Nephron (organoid): ENCODE measurements around the gene KLHL2.

Experiments
- H3K27ac Mint-ChIP-seq, 3 experiments: 2 replicates each; pipeline ENCODE4 v1.8.0; 2020; ENCODE audit warnings: mixed read lengths in 3 of 3, mild to moderate bottlenecking in 2 of 3, moderate library complexity in 1 of 3
- H3K27me3 Mint-ChIP-seq: 2 replicates; pipeline ENCODE4 v1.8.0; 2021; ENCODE audit warnings: low read depth, mild to moderate bottlenecking, moderate library complexity, mixed read lengths
- H3K36me3 Mint-ChIP-seq: 2 replicates; pipeline ENCODE4 v1.8.0; 2020; ENCODE audit warnings: low read depth, mixed read lengths
- H3K4me1 Mint-ChIP-seq: 2 replicates; pipeline ENCODE4 v1.8.0; 2020; ENCODE audit warnings: mixed read lengths
- H3K4me3 Mint-ChIP-seq, 3 experiments: 2 replicates each; pipeline ENCODE4 v1.8.0; 2020; ENCODE audit warnings: mild to moderate bottlenecking in 3 of 3, mixed read lengths in 3 of 3, moderate library complexity in 2 of 3
- H3K9me3 Mint-ChIP-seq: 2 replicates; pipeline ENCODE4 v1.8.0; 2020; ENCODE audit warnings: mixed read lengths
- TF ChIP-seq, protein P1 (sequence below), 3 experiments: fragments of 200-600 bp; sonication (generic); IDR thresholded peaks; one replicate each; pipeline ENCODE4 v1.5.0; 2021; ENCODE audit warnings: antibody characterized with exemption in 3 of 3; ENCODE audit not compliant: unreplicated experiment in 3 of 3

The KLHL2 gene

DNA sequence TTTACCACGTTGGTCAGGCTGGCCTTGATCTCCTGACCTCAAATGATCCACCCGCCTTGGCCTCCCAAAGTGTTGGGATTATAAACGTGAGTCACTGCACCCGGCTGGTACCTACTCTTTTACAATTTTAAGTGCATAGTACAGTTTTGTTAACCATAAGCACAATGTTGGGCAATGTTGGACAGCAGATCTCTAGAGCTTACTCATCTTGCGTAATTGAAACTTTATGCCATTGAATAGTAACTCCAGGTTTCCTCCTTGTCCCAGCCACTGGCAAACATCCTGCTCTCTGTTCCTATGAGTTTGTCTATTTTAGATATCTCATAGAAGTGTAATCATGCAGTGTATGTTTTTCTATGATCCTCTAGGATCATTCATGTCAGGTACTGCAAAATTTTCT lies 162.2 kb downstream of the KLHL2 start:
- H3K9me3 Mint-ChIP-seq = no peaks in the 10 kb centered on the region
- no peaks in the 10 kb centered on the region for H3K36me3 Mint-ChIP-seq
- no peaks in the 10 kb centered on the region for H3K4me1 Mint-ChIP-seq
- no peaks in the 10 kb centered on the region for H3K27me3 Mint-ChIP-seq
- no peak overlapping the region for H3K4me3 Mint-ChIP-seq
- TF ChIP-seq, protein P1, sequence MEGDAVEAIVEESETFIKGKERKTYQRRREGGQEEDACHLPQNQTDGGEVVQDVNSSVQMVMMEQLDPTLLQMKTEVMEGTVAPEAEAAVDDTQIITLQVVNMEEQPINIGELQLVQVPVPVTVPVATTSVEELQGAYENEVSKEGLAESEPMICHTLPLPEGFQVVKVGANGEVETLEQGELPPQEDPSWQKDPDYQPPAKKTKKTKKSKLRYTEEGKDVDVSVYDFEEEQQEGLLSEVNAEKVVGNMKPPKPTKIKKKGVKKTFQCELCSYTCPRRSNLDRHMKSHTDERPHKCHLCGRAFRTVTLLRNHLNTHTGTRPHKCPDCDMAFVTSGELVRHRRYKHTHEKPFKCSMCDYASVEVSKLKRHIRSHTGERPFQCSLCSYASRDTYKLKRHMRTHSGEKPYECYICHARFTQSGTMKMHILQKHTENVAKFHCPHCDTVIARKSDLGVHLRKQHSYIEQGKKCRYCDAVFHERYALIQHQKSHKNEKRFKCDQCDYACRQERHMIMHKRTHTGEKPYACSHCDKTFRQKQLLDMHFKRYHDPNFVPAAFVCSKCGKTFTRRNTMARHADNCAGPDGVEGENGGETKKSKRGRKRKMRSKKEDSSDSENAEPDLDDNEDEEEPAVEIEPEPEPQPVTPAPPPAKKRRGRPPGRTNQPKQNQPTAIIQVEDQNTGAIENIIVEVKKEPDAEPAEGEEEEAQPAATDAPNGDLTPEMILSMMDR (IDR thresholded peaks at IDR 0.05; ENCODE audit: unreplicated experiment in 3 of 3) = no peak
- H3K27ac Mint-ChIP-seq = no peak overlapping the region

- no peak overlapping the region for H3K4me3 Mint-ChIP-seq
- no peaks in the 10 kb centered on the region for H3K9me3 Mint-ChIP-seq
- H3K36me3 Mint-ChIP-seq = no peaks in the 10 kb centered on the region
- H3K4me1 Mint-ChIP-seq = no peaks in the 10 kb centered on the region
- H3K27ac Mint-ChIP-seq = no peak overlapping the region
- TF ChIP-seq, protein P1 (IDR thresholded peaks at IDR 0.05; ENCODE audit: unreplicated experiment in 3 of 3) = no peak
- H3K27me3 Mint-ChIP-seq = peaks cover 2% of the 10 kb centered on the region
These were observed 163.2 kb downstream of the KLHL2 start for GRCh38 chr4:165370530-165370929.
